ENCODE results near the gene PAQR5.

Gene PAQR5, protein sequence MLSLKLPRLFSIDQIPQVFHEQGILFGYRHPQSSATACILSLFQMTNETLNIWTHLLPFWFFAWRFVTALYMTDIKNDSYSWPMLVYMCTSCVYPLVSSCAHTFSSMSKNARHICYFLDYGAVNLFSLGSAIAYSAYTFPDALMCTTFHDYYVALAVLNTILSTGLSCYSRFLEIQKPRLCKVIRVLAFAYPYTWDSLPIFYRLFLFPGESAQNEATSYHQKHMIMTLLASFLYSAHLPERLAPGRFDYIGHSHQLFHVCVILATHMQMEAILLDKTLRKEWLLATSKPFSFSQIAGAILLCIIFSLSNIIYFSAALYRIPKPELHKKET

GRCh38 chr15:69298697-69299441 is at the start of gene PAQR5:
Gene PAQR5 (plus strand): TSS chr15:69298912. CDS start chr15:69360081, 61,169 bp downstream.
- H3K4me1 Mint-ChIP-seq = no peaks in the 10 kb centered on the region
- H3K27me3 Mint-ChIP-seq = peaks cover 92% of the 10 kb centered on the region
- H3K4me3 Mint-ChIP-seq = peak within 1 kb of the TSS; percentile 28
- no peak for DNase-seq
- H3K9me3 Mint-ChIP-seq = no peaks in the 10 kb centered on the region
- H3K36me3 Mint-ChIP-seq = no peaks in the 10 kb centered on the region
- no peak within 1 kb of the TSS for H3K27ac Mint-ChIP-seq
- CTCF ChIA-PET = no interaction called here

- no peak overlapping the region for H3K4me3 Mint-ChIP-seq
These were observed 45.6 kb upstream of the PAQR5 start for GRCh38 chr15:69253156-69253555.

GRCh38 chr15:69265347-69265955 is 33.3 kb upstream of the PAQR5 start:
- Mint-ChIP-seq H3K4me3 (no peak overlapping the region), H3K9me3 (no peaks in the 10 kb centered on the region), H3K27me3 (no peaks in the 10 kb centered on the region), H3K36me3 (no peaks in the 10 kb centered on the region), H3K4me1 (no peaks in the 10 kb centered on the region), H3K27ac (no peak overlapping the region)
- CTCF ChIA-PET = interaction anchor here (0.6 to 3.0 kb wide), 5 partner anchors 40 to 716 kb away, joined by 3 to 8 read pairs (median 3); no protein-coding TSS in a partner anchor
- no peak for DNase-seq

More at GRCh38 chr15:69253156-69253555, 45.6 kb upstream of the PAQR5 start:
- DNase-seq = no peak
- Mint-ChIP-seq H3K27me3 (no peaks in the 10 kb centered on the region), H3K36me3 (no peaks in the 10 kb centered on the region), H3K9me3 (no peaks in the 10 kb centered on the region), H3K27ac (no peak overlapping the region), H3K4me1 (no peaks in the 10 kb centered on the region)
- CTCF ChIA-PET = no interaction called here

DNA sequence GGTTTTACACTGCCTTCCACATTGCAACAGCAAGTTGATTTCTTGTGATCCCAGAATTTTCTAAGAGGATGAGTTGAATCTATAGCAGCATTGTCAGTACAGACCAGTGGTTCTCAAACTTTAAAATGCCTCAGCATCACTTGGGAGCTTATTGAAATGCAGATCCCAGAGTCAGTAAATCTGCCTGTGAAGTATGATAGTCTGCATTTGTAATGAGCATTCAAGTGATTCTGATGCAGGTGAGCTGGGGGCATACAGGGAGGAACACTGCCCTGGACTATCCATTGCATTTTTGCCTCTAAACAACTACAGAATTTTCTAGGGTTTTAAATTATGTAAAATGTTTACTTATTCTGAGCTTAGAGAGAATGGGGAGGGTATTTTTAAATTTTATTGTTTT is 27.5 kb upstream of the PAQR5 start:
- Mint-ChIP-seq H3K4me1 (no peaks in the 10 kb centered on the region), H3K27ac (no peak overlapping the region), H3K4me3 (no peak overlapping the region), H3K9me3 (no peaks in the 10 kb centered on the region), H3K27me3 (no peaks in the 10 kb centered on the region), H3K36me3 (no peaks in the 10 kb centered on the region)
- CTCF ChIA-PET = no interaction called here
- no peak for DNase-seq

GRCh38 chr15:69272139-69272538 is 26.6 kb upstream of the PAQR5 start:
- DNase-seq = no peak
- Mint-ChIP-seq H3K9me3 (no peaks in the 10 kb centered on the region), H3K27ac (no peak overlapping the region), H3K27me3 (no peaks in the 10 kb centered on the region), H3K4me1 (no peaks in the 10 kb centered on the region), H3K36me3 (no peaks in the 10 kb centered on the region), H3K4me3 (no peak overlapping the region)
- CTCF ChIA-PET = no interaction called here

GRCh38 chr15:69272891-69273290 is 25.8 kb upstream of the PAQR5 start:
- Mint-ChIP-seq H3K27me3 (no peaks in the 10 kb centered on the region), H3K4me3 (no peak overlapping the region), H3K27ac (no peak overlapping the region), H3K9me3 (no peaks in the 10 kb centered on the region), H3K36me3 (no peaks in the 10 kb centered on the region), H3K4me1 (no peaks in the 10 kb centered on the region)
- no peak for DNase-seq
- CTCF ChIA-PET = no interaction called here

DNA sequence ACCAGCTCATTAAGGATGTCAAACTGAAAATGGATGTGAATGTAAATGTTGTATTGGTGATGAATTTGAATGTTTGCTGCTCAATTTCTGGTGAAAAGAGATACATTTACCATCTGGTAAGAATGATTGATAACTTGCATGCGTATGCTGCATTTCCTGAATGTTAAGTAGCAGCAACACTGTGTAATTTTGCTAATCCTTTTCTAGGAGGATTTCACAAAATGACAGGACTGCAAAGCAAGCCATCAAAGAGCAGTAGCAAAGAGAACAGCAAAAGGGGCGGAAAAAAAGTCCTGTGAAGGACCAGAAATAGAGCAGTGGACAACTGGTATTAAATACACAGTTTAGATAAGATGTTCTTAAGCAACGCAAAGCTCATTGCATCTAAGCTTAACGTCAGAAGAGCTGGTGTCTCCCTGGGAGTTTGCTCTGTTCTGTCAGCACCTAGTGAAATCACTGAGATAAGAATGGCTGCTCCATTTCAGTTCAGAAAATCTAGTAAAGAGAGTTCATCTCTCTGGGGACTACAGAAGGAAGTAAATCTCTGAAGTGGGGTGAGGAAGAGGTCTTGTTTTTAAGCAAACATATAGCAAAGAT is 23.5 kb upstream of the PAQR5 start:
- CTCF ChIA-PET = no interaction called here
- Mint-ChIP-seq H3K9me3 (no peaks in the 10 kb centered on the region), H3K36me3 (no peaks in the 10 kb centered on the region), H3K27ac (no peak overlapping the region), H3K4me1 (no peaks in the 10 kb centered on the region), H3K4me3 (no peak overlapping the region), H3K27me3 (no peaks in the 10 kb centered on the region)
- no peak for DNase-seq

- CTCF ChIA-PET = interaction anchor here (0.8 kb wide), 1 partner anchor 202 kb away, joined by 3 read pairs; no protein-coding TSS in a partner anchor
- H3K27me3 Mint-ChIP-seq = no peaks in the 10 kb centered on the region
- no peak overlapping the region for H3K4me3 Mint-ChIP-seq
- H3K36me3 Mint-ChIP-seq = no peaks in the 10 kb centered on the region
- H3K9me3 Mint-ChIP-seq = no peaks in the 10 kb centered on the region
- no peak overlapping the region for H3K27ac Mint-ChIP-seq
- no peak for DNase-seq
- H3K4me1 Mint-ChIP-seq = no peaks in the 10 kb centered on the region
These were observed 22.7 kb upstream of the PAQR5 start for GRCh38 chr15:69275933-69276560.

DNA sequence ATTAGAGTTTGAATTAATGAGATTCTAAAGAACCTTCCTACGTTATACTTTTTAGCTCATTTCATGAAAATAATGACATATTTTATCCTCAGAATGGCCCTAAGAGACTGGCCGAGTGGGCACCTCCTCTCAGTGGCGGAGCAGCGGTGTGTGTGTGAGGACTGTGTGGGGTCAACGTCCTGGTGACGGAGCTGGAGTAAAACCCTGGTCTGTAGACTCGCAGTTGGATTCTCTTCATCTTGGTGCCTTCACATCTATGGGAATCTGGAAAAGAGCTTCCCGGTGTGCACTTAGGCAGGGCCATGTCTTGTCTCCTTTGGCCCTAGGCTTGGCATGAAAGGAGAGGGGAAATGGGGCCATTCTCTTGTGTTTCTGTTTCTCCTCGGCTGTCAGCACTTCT is 21.4 kb upstream of the PAQR5 start:
- H3K9me3 Mint-ChIP-seq = no peaks in the 10 kb centered on the region
- no peak for DNase-seq
- H3K27ac Mint-ChIP-seq = no peak overlapping the region
- CTCF ChIA-PET = no interaction called here
- no peaks in the 10 kb centered on the region for H3K4me1 Mint-ChIP-seq
- H3K4me3 Mint-ChIP-seq = no peak overlapping the region
- H3K36me3 Mint-ChIP-seq = no peaks in the 10 kb centered on the region
- no peaks in the 10 kb centered on the region for H3K27me3 Mint-ChIP-seq

- Mint-ChIP-seq H3K4me1 (no peaks in the 10 kb centered on the region), H3K36me3 (no peaks in the 10 kb centered on the region), H3K4me3 (no peak overlapping the region), H3K9me3 (no peaks in the 10 kb centered on the region), H3K27me3 (peaks cover 4% of the 10 kb centered on the region), H3K27ac (no peak overlapping the region)
- CTCF ChIA-PET = no interaction called here
- no peak for DNase-seq
These were observed 19.1 kb upstream of the PAQR5 start for GRCh38 chr15:69279636-69280035.

DNA sequence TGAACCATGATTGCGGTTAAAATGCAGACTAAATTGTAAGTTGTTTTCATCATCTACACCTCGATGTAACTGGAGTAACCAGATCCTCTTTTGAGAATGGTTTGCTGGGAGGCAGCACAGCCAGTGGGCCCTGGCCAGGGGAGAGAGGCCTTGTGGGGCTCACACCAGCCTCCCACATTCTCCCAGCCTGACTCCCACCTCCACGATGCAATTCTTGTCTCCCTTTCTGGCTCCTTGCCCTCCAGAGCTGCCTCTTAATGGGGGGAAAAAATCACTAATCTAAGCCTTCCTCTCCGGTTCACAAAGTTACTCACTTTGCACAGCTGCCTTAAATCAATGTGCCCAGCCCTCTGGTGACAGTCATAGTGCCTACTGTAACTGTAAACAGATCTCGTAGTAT is 17.9 kb upstream of the PAQR5 start:
- H3K27me3 Mint-ChIP-seq = peaks cover 5% of the 10 kb centered on the region
- no peaks in the 10 kb centered on the region for H3K9me3 Mint-ChIP-seq
- H3K4me3 Mint-ChIP-seq = no peak overlapping the region
- DNase-seq = no peak
- CTCF ChIA-PET = no interaction called here
- H3K27ac Mint-ChIP-seq = no peak overlapping the region
- no peaks in the 10 kb centered on the region for H3K36me3 Mint-ChIP-seq
- no peaks in the 10 kb centered on the region for H3K4me1 Mint-ChIP-seq

GRCh38 chr15:69282104-69282743 is 16.5 kb upstream of the PAQR5 start:
- peaks cover 8% of the 10 kb centered on the region for H3K27me3 Mint-ChIP-seq
- no peaks in the 10 kb centered on the region for H3K36me3 Mint-ChIP-seq
- CTCF ChIA-PET = no interaction called here
- no peaks in the 10 kb centered on the region for H3K4me1 Mint-ChIP-seq
- no peak for DNase-seq
- H3K9me3 Mint-ChIP-seq = no peaks in the 10 kb centered on the region
- H3K4me3 Mint-ChIP-seq = no peak overlapping the region
- no peak overlapping the region for H3K27ac Mint-ChIP-seq

DNA sequence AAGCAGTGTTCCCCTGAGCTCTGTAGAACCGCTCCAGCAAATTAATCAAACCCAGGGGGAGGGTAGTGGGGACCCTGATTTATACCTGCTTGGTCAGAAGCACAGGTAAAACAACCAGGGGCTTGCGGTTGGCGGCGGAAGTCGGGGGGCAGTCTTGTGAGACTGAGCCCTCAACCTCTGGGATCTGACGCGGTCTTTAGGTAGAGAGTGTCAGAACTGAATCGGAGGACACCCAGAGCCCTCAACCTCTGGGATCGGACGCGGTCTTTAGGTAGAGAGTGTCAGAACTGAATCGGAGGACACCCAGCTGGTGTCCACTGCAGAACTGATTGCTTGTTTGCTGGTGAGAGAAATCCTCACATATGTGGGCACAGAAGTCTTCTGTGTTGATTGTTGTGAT is 12.9 kb upstream of the PAQR5 start:
- Mint-ChIP-seq H3K9me3 (no peaks in the 10 kb centered on the region), H3K4me3 (no peak overlapping the region), H3K36me3 (no peaks in the 10 kb centered on the region), H3K27ac (no peak overlapping the region), H3K27me3 (peaks cover 13% of the 10 kb centered on the region), H3K4me1 (no peaks in the 10 kb centered on the region)
- CTCF ChIA-PET = no interaction called here
- DNase-seq = no peak

- Mint-ChIP-seq H3K9me3 (no peaks in the 10 kb centered on the region), H3K36me3 (no peaks in the 10 kb centered on the region), H3K4me3 (no peak overlapping the region), H3K4me1 (no peaks in the 10 kb centered on the region), H3K27ac (no peak overlapping the region), H3K27me3 (peaks cover 11% of the 10 kb centered on the region)
- CTCF ChIA-PET = no interaction called here
- no peak for DNase-seq
These were observed 10.7 kb upstream of the PAQR5 start for GRCh38 chr15:69288011-69288410.
